HG02943 (cell line): ENCODE data around the gene CDC14B.
"Not testable (repeated sequence)": the region's sequence is repeated elsewhere in the genome, so short reads cannot be mapped to it uniquely, and the experiment has no call there.

Source experiments
- ATAC-seq: cut with Tn5 transposase; IDR thresholded peaks from one replicate; pipeline ENCODE4 v1.9.1; 2021; ENCODE audit warnings: mild to moderate bottlenecking, low read depth, moderate library complexity; ENCODE audit not compliant: unreplicated experiment

Gene CDC14B

GRCh38 chr9:96619491-96620180 is at the start of gene CDC14B:
TSS of gene CDC14B (minus strand) at chr9:96619843. CDS start at chr9:96619378, 465 bp downstream.
- no peak for ATAC-seq

GRCh38 chr9:96668868-96669534 is 49.4 kb upstream of the CDC14B start:
- no peak for ATAC-seq

GRCh38 chr9:96667363-96667728 is 47.7 kb upstream of the CDC14B start:
- no peak for ATAC-seq

GRCh38 chr9:96666653-96667362 is 47.2 kb upstream of the CDC14B start:
- not testable (repeated sequence) for ATAC-seq

GRCh38 chr9:96665789-96666188 is 46.1 kb upstream of the CDC14B start:
- ATAC-seq: no peak

GRCh38 chr9:96663506-96664120 is 44.0 kb upstream of the CDC14B start:
- ATAC-seq: no peak

- no peak for ATAC-seq
These were observed 42.1 kb upstream of the CDC14B start for GRCh38 chr9:96661711-96662110.

- peak; percentile 73 for ATAC-seq
These were observed 41.1 kb upstream of the CDC14B start for GRCh38 chr9:96660692-96661248.

- peak; percentile 68 for ATAC-seq
These were observed 35.7 kb upstream of the CDC14B start, which contains the start of gene PRXL2C for GRCh38 chr9:96655198-96655851. TSS of gene PRXL2C (minus strand) at chr9:96655317. CDS start at chr9:96655281, 36 bp downstream.

- ATAC-seq: peak; percentile 40
These were observed 35.0 kb upstream of the CDC14B start for GRCh38 chr9:96654450-96655197.

- ATAC-seq: no peak
These were observed 32.0 kb upstream of the CDC14B start for GRCh38 chr9:96651626-96652025.

- no peak for ATAC-seq
These were observed 30.1 kb upstream of the CDC14B start for GRCh38 chr9:96649620-96650324.

- no peak for ATAC-seq
These were observed 26.7 kb upstream of the CDC14B start for GRCh38 chr9:96646081-96646991.

GRCh38 chr9:96644137-96644536 is 24.5 kb upstream of the CDC14B start:
- no peak for ATAC-seq

GRCh38 chr9:96641514-96641913 is 21.9 kb upstream of the CDC14B start:
- no peak for ATAC-seq

- ATAC-seq: no peak
These were observed 19.1 kb upstream of the CDC14B start for GRCh38 chr9:96638606-96639364.

GRCh38 chr9:96636368-96636767 is 16.7 kb upstream of the CDC14B start:
- no peak for ATAC-seq
